Fibroblast of villous mesenchyme (primary cell): ENCODE data around the gene DDX3X. TPM values are rescaled to one million over a fixed set of nuclear protein-coding genes. Genes with fewer than 3 reads are reported as not detected.
"Not testable (repeated sequence)": the region's sequence is repeated elsewhere in the genome, so short reads cannot be mapped to it uniquely, and the experiment has no call there.

ENCODE experiments used
- DNase-seq: peaks from one replicate; pipeline ENCODE4 v3.0.0-alpha.2; 2010; ENCODE audit warnings: low read depth
- H3K4me3 ChIP-seq: 2 replicates; pipeline ENCODE4 v1.5.1; 2011; ENCODE audit warnings: low read depth, mild to moderate bottlenecking, low read length
- total RNA-seq: library from RNA; depleted of rRNA; stranded (reverse); fragments of >200 nt; gene quantifications from 2 replicates; pipeline ENCODE4 v1.2.3, GENCODE V29; 2012
- TF ChIP-seq, protein P1 (sequence below): IDR thresholded peaks from 2 replicates; pipeline ENCODE4 v1.5.1; 2012; ENCODE audit warnings: low read depth, mild to moderate bottlenecking, low read length; ENCODE audit not compliant: insufficient read depth

Gene DDX3X
- total RNA-seq, 1 donor, result 270 TPM

DNA sequence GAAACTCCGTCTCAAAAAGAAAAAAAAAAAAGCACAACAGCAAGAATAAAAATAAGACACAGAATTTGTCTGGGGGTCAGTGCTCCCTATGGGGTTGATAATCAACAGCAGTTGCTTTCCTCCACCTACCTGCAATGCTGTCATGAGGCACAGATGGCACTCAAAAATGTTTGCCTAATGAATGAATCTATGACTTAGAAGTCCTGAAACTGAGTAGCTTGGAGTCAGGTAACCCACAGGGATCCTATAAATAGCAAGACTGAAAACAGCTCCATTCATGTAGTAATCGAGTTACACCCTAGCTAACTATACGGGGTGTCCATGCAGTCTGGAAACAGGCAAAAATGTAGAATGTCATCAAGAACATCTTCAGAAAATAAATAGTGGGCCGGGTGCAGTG lies 19.8 kb upstream of the DDX3X start:
- DNase-seq, result no peak
- H3K4me3 ChIP-seq, result no peak overlapping the region
- TF ChIP-seq, protein P1, sequence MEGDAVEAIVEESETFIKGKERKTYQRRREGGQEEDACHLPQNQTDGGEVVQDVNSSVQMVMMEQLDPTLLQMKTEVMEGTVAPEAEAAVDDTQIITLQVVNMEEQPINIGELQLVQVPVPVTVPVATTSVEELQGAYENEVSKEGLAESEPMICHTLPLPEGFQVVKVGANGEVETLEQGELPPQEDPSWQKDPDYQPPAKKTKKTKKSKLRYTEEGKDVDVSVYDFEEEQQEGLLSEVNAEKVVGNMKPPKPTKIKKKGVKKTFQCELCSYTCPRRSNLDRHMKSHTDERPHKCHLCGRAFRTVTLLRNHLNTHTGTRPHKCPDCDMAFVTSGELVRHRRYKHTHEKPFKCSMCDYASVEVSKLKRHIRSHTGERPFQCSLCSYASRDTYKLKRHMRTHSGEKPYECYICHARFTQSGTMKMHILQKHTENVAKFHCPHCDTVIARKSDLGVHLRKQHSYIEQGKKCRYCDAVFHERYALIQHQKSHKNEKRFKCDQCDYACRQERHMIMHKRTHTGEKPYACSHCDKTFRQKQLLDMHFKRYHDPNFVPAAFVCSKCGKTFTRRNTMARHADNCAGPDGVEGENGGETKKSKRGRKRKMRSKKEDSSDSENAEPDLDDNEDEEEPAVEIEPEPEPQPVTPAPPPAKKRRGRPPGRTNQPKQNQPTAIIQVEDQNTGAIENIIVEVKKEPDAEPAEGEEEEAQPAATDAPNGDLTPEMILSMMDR, result no peak

DNA sequence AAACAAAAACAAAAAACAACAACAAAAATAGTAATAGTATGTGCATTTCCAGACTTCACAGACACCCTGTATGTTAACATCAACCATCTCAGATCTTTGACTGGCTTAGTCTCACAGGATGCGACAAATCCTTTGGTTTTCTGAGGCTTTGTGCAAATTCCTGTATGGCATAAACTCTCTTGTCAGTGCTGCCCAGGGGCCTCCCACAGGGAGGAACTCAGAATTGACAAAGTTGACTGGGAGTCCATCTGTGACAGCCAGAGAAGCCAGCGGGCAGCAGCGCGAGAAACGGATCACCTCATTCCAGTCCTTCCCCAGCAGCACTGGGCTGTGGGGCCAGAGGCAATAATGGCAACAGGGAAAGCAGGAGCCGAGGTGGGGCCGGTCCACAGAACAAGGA lies 19.1 kb upstream of the DDX3X start:
- no peak overlapping the region for H3K4me3 ChIP-seq
- TF ChIP-seq, protein P1, result no peak
- DNase-seq, result no peak

GRCh38 chrX:41316266-41316665 lies 17.7 kb upstream of the DDX3X start:
- not testable (repeated sequence) for H3K4me3 ChIP-seq, DNase-seq

DNA sequence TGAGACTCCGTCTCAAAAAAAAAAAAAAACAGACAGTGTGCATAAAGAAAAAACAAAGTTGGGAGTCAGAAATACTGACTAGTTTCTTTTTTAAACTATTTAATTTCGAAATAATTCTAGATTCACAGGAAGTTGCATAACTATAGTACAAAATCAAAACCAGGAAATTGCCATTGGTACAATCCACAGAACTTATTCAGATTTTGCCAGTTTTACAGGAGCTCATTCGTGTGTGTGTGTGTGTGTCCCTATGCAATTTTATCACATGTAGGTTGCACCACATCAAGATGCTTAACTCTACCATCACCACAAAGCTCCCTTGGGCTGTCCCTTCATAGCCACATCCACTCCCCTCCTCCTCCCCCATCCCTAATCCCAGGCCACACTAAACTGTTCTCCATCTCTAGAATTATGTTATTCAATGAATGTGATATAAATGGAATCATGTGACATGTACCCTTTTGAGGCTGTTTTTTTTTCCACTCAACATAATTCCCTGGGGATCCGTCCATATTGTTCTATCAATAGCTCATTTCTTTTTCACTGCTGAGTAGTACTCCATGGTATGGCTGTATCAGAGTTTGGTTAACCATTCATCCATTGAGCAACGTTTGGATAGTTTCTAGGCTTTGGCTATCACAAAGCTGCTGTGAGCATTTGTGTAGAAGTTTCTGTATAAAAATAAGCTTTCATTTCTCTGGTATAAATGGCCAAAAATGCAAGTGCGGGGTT lies 16.3 kb upstream of the DDX3X start:
- peak; percentile 41 for DNase-seq
- H3K4me3 ChIP-seq, result no peak overlapping the region
- TF ChIP-seq, protein P1, result no peak

DNA sequence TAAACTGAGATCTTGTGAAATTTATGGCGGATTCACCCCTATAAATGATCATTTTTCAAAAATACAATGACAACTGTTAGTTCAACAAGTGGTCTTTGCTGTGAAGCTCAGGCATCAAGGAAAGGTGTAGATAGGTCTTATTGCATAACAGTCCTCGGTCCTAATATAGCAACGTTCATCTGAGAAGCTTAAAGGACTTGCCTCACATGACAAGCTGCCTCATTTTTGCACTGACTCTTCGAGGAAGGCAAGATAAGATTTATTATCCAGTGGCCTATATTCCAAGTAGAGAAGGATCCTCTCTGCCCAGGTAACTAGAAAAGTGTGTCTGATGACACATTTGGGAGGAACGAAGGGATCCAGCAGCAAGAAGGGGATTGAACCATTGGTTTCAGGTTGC lies 13.6 kb upstream of the DDX3X start:
- TF ChIP-seq, protein P1, result no peak
- no peak overlapping the region for H3K4me3 ChIP-seq
- DNase-seq, result no peak

DNA sequence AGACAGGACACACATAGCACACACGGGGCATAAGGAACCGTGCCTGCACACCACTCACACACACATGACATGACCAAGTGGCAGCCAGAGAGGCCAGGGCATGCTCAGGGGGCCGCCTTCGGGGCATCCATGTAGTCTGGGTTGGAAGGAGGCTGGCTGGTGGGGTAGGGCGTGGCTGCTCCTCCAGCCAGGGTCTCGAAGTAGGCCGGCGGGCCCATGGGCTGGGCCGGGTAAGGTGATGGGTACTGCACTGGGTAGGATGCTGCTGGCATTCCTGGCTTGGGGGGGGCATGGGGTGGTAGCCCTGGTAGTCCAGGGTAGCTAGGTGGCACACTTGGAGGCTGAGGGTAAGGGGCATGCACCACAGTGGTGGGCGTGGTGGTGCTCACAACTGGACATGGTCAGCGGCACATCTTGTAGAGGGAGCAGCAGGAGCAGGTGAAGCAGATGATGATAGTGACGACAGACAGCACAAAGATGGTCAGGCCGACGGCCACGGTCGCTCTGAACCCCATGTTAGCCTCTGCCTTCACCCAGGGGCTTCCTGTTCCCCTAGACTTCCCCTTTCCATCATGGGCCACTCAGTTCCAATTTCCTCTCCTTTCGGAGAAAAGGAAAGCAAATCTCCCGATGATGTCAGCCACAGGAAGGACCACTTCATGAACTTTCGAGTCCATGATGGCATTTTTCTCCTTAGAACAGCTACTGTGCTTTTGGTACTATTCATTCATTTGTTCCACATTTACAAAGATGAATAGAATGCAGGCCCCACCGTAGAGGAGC lies 10.9 kb upstream of the DDX3X start:
- no peak overlapping the region for H3K4me3 ChIP-seq
- TF ChIP-seq, protein P1, result no peak
- no peak for DNase-seq

GRCh38 chrX:41326431-41326830 lies 7.5 kb upstream of the DDX3X start:
- TF ChIP-seq, protein P1, result no peak
- no peak overlapping the region for H3K4me3 ChIP-seq
- DNase-seq, result no peak
